Activated naive CD4-positive, alpha-beta T cell treated with anti-CD3 and anti-CD28 coated beads, Interleukin-2, amount 10 ng/mL, durations not matched to agents 7 days and 5 days (primary cell): ENCODE measurements around the gene FERMT3.

Experiments
- CTCF ChIA-PET: fragments of 350-600 bp; sonication (Branson Sonifier 250); formaldehyde crosslinking; loops from one replicate; lab custom pipeline; 2021; ENCODE audit warnings: antibody characterized with exemption; lab: Charles Lee
- DNase-seq: peaks from one replicate; pipeline ENCODE4 v3.0.0-alpha.2; 2020
- H3K27ac Mint-ChIP-seq: one replicate; pipeline ENCODE4 v1.8.0; 2021; ENCODE audit warnings: mild to moderate bottlenecking, moderate library complexity, mixed read lengths
- H3K27me3 Mint-ChIP-seq: one replicate; pipeline ENCODE4 v1.8.0; 2021; ENCODE audit warnings: mild to moderate bottlenecking, mixed read lengths
- H3K36me3 Mint-ChIP-seq: one replicate; pipeline ENCODE4 v1.8.0; 2021; ENCODE audit warnings: mixed read lengths
- H3K4me1 Mint-ChIP-seq: one replicate; pipeline ENCODE4 v1.8.0; 2021; ENCODE audit warnings: mixed read lengths
- H3K4me3 Mint-ChIP-seq: one replicate; pipeline ENCODE4 v1.8.0; 2021; ENCODE audit warnings: mild to moderate bottlenecking, moderate library complexity, mixed read lengths
- H3K9me3 Mint-ChIP-seq: one replicate; pipeline ENCODE4 v1.8.0; 2021; ENCODE audit warnings: mixed read lengths

FERMT3 gene

GRCh38 chr11:64255135-64256128 lies 48.9 kb downstream of the FERMT3 start:
- DNase-seq = no peak
- Mint-ChIP-seq H3K9me3 (no peaks in the 10 kb centered on the region), H3K27ac (no peak overlapping the region), H3K27me3 (peaks cover 15% of the 10 kb centered on the region), H3K4me3 (no peak overlapping the region), H3K4me1 (peaks cover 29% of the 10 kb centered on the region), H3K36me3 (peaks cover 10% of the 10 kb centered on the region)
- CTCF ChIA-PET = interaction anchor here (1.0 to 1.2 kb wide), 2 partner anchors 10 to 49 kb away, joined by 4 read pairs; no protein-coding TSS in a partner anchor

- Mint-ChIP-seq H3K36me3 (peaks cover 10% of the 10 kb centered on the region), H3K9me3 (no peaks in the 10 kb centered on the region), H3K27me3 (peaks cover 8% of the 10 kb centered on the region), H3K4me3 (no peak overlapping the region), H3K27ac (no peak overlapping the region), H3K4me1 (peaks cover 24% of the 10 kb centered on the region)
- CTCF ChIA-PET = interaction anchor here (1.0 to 1.2 kb wide), 2 partner anchors 11 to 48 kb away, joined by 4 read pairs; no protein-coding TSS in a partner anchor
- no peak for DNase-seq
Measured at GRCh38 chr11:64256300-64256699, 49.8 kb downstream of the FERMT3 start.

GRCh38 chr11:64258356-64258755 lies 51.8 kb downstream of the FERMT3 start:
- peaks cover 13% of the 10 kb centered on the region for H3K4me1 Mint-ChIP-seq
- H3K27ac Mint-ChIP-seq = no peak overlapping the region
- no peak for DNase-seq
- CTCF ChIA-PET = interaction anchor here (0.6 to 1.1 kb wide), 4 partner anchors 8 to 44 kb away, joined by 3 read pairs; partner anchors contain the start of gene PPP1R14B
- no peak overlapping the region for H3K4me3 Mint-ChIP-seq
- H3K27me3 Mint-ChIP-seq = no peaks in the 10 kb centered on the region
- H3K9me3 Mint-ChIP-seq = no peaks in the 10 kb centered on the region
- peaks cover 16% of the 10 kb centered on the region for H3K36me3 Mint-ChIP-seq

- Mint-ChIP-seq H3K9me3 (no peaks in the 10 kb centered on the region), H3K4me3 (no peak overlapping the region), H3K27ac (no peak overlapping the region), H3K36me3 (peaks cover 16% of the 10 kb centered on the region), H3K4me1 (peaks cover 6% of the 10 kb centered on the region), H3K27me3 (no peaks in the 10 kb centered on the region)
- DNase-seq = no peak
- CTCF ChIA-PET = interaction anchor here (0.7 to 1.1 kb wide), 2 partner anchors 9 to 10 kb away, joined by 3 read pairs; no protein-coding TSS in a partner anchor
Measured at GRCh38 chr11:64258946-64259532, 52.5 kb downstream of the FERMT3 start.

- DNase-seq = no peak
- no peaks in the 10 kb centered on the region for H3K9me3 Mint-ChIP-seq
- no peaks in the 10 kb centered on the region for H3K27me3 Mint-ChIP-seq
- peaks cover 16% of the 10 kb centered on the region for H3K36me3 Mint-ChIP-seq
- no peak overlapping the region for H3K4me3 Mint-ChIP-seq
- CTCF ChIA-PET = no interaction called here
- peaks cover 6% of the 10 kb centered on the region for H3K4me1 Mint-ChIP-seq
- no peak overlapping the region for H3K27ac Mint-ChIP-seq
Measured at GRCh38 chr11:64259533-64260067, 53.1 kb downstream of the FERMT3 start.

GRCh38 chr11:64260147-64260708 lies 53.7 kb downstream of the FERMT3 start:
- CTCF ChIA-PET = no interaction called here
- Mint-ChIP-seq H3K27ac (no peak overlapping the region), H3K36me3 (peaks cover 16% of the 10 kb centered on the region), H3K9me3 (no peaks in the 10 kb centered on the region), H3K4me1 (peaks cover 6% of the 10 kb centered on the region), H3K27me3 (no peaks in the 10 kb centered on the region), H3K4me3 (no peak overlapping the region)
- no peak for DNase-seq

GRCh38 chr11:64261556-64262080 lies 55.1 kb downstream of the FERMT3 start:
- no peak for DNase-seq
- Mint-ChIP-seq H3K9me3 (no peaks in the 10 kb centered on the region), H3K4me1 (peaks cover 6% of the 10 kb centered on the region), H3K36me3 (peaks cover 14% of the 10 kb centered on the region), H3K27me3 (no peaks in the 10 kb centered on the region), H3K4me3 (no peak overlapping the region), H3K27ac (no peak overlapping the region)
- CTCF ChIA-PET = no interaction called here

GRCh38 chr11:64262271-64263002 lies 55.9 kb downstream of the FERMT3 start:
- no peaks in the 10 kb centered on the region for H3K9me3 Mint-ChIP-seq
- no peak for DNase-seq
- peaks cover 6% of the 10 kb centered on the region for H3K4me1 Mint-ChIP-seq
- peaks cover 14% of the 10 kb centered on the region for H3K36me3 Mint-ChIP-seq
- no peak overlapping the region for H3K4me3 Mint-ChIP-seq
- H3K27me3 Mint-ChIP-seq = no peaks in the 10 kb centered on the region
- CTCF ChIA-PET = interaction anchor here (1.3 kb wide), 1 partner anchor 38 kb away, joined by 3 read pairs; no protein-coding TSS in a partner anchor
- no peak overlapping the region for H3K27ac Mint-ChIP-seq

GRCh38 chr11:64263021-64263946 lies 56.8 kb downstream of the FERMT3 start:
- CTCF ChIA-PET = interaction anchor here (1.3 to 1.8 kb wide), 2 partner anchors 12 to 37 kb away, joined by 3 to 11 read pairs; partner anchors contain the start of gene PLCB3
- peaks cover 12% of the 10 kb centered on the region for H3K36me3 Mint-ChIP-seq
- H3K9me3 Mint-ChIP-seq = no peaks in the 10 kb centered on the region
- peaks cover 14% of the 10 kb centered on the region for H3K4me1 Mint-ChIP-seq
- H3K27me3 Mint-ChIP-seq = no peaks in the 10 kb centered on the region
- no peak overlapping the region for H3K4me3 Mint-ChIP-seq
- DNase-seq = no peak
- no peak overlapping the region for H3K27ac Mint-ChIP-seq

GRCh38 chr11:64263947-64264317 lies 57.4 kb downstream of the FERMT3 start:
- no peaks in the 10 kb centered on the region for H3K27me3 Mint-ChIP-seq
- CTCF ChIA-PET = interaction anchor here (1.1 to 1.8 kb wide), 3 partner anchors 12 to 41 kb away, joined by 3 to 11 read pairs (median 3); partner anchors contain the start of genes ESRRA and PLCB3

GRCh38 chr11:64264371-64264852 lies 57.9 kb downstream of the FERMT3 start:
- H3K27ac Mint-ChIP-seq = no peak overlapping the region
- peaks cover 20% of the 10 kb centered on the region for H3K4me1 Mint-ChIP-seq
- H3K36me3 Mint-ChIP-seq = peaks cover 13% of the 10 kb centered on the region
- CTCF ChIA-PET = interaction anchor here (1.1 to 1.8 kb wide), 2 partner anchors 13 to 40 kb away, joined by 3 to 11 read pairs; partner anchors contain the start of genes ESRRA and PLCB3
- no peaks in the 10 kb centered on the region for H3K9me3 Mint-ChIP-seq
- DNase-seq = no peak
- H3K27me3 Mint-ChIP-seq = no peaks in the 10 kb centered on the region
- no peak overlapping the region for H3K4me3 Mint-ChIP-seq

More at GRCh38 chr11:64263947-64264317, 57.4 kb downstream of the FERMT3 start:
- Mint-ChIP-seq H3K27ac (no peak overlapping the region), H3K36me3 (peaks cover 14% of the 10 kb centered on the region), H3K9me3 (no peaks in the 10 kb centered on the region), H3K4me3 (no peak overlapping the region), H3K4me1 (peaks cover 20% of the 10 kb centered on the region)
- DNase-seq = no peak
